NCI-H82 treated with DMSO at 0.1 percent for 48 hours (cell line): Measurements from ENCODE around the gene WDR81.
"Not testable (repeated sequence)": the region's sequence is repeated elsewhere in the genome, so short reads cannot be mapped to it uniquely, and the experiment has no call there.

ENCODE experiments used
- DNase-seq: peaks from one replicate; lab custom pipeline; 2025; ENCODE audit not compliant: unreplicated experiment; lab: John Stamatoyannopoulos, UW

Gene WDR81

DNA sequence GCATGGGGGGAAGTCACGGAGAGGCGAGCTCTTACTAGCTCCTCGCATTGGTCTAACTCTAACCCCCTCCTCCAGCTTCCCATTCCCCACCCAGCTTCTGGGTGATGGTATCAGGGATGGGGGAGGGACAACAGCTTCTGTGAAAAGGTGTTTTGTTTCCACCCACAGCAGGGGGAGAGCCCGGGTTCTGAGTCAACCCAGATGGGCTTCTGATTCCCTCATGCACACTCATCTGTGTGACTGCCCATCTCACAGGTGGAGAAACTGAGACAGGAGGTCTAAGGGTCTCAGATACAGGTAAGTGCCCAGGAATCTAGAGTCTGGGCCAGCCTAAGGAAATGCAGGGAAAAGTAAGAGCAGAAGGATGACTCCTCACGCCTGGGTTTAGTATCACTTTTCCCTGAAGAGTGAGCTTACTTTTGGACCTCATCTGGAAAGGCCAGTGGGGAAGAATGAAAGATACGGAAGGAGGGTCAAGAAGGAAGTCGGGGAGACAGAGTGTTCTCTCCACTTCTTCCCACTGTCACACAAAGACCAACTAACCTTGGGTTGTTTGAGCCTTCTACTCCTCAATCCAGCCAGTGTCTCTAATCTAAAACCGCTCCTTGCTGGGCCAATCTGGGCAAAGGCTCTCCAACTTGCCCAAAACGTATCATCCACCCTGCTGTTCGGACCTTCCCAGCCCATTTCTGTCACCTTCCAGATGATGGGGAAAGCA is 11.2 kb upstream of the WDR81 start:
- DNase-seq, result no peak

DNA sequence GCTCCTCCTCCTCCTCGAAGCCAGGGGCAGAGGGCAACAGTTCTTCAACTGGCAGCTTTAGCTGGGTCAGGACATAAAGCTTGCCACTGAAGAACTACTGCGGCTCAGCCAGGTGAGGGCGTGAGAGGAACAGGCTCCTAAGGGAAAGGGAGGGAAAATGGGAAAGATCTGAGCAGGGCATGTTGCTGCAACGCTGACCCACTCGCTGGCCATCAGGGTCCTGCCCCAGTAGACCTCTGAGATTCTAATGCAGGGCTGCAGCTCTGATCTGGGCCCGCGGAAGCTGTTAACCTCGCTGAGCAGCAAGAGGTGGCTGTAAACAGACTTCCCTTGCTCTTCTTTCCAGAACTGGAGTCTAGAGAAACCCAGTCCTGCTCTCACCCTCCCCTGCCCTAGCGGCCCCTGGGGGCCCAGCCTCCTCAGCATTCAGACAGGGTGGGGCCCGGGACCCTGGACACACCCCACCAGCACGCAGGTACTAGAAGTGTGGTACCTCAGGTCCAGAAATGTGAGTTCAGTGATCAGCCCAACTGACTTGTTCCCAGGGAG is 10.6 kb upstream of the WDR81 start:
- DNase-seq, result peak; percentile 68

DNA sequence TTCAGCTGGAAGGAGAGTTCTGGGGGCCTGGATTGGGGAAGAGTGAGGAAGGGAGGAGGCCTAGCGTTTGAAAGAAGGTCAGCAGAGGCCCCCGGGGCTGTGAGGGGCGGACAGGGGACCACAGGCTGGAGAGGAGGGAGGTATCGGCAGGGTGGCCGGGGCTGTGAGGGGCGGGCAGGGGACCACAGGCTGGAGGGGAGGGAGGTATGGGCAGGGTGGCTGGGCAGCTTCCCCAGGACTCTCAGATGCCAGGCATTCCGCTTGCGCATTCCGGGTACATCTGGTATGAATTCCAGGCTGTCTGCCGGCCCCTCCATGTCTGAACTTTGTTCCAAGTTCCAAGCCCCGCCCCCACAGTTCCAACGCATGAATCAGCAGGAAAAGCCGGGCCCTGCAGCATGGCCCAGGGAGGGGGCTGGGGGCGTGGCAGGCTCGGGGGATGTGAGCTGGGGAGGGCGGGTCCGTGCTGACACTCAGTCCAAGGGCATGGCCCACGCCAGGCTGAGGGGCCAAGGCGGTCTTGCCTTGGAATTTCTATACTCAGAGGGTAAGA is 10.0 kb upstream of the WDR81 start:
- peak; percentile 75 for DNase-seq

DNA sequence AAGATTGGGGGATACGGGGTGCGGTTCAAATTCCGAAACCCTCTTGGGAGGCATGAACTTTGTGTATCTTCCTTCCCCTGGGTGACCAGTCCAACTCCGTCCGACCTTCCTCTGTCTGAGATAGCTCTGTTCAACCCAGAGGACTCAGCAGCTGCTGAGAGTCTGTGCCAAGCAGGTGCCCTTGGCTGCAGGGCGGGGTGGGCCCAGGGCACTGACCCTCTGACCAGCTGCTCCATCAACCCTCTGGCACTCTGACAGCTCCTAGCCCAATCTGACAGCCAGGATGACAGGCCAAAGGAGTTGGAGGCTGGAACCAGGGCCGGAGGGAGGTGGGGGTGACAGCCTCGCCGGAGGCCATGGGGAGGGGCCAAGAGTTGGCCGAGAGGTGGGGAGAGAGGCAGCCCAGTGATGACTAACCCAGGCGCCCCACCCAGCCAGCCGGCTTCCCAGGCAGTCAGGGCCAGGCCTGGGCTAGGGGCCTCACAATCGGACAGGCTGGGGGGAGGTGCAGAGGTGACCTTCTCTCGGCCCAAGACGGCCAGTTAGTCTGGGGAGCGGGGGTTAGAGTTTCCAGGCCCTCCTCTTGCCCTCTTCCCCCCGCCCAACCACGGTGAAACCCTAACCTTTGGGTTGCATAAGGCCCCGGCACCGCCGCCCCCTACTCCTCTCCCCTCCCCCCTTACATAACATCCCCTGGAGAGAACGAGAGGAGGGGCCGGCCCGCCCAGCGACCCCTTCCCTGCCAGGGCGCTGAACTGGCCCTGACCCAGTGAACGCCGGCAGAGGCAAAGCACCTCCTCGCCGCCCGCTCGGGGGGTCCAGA is 9.3 kb upstream of the WDR81 start:
- no peak for DNase-seq

DNA sequence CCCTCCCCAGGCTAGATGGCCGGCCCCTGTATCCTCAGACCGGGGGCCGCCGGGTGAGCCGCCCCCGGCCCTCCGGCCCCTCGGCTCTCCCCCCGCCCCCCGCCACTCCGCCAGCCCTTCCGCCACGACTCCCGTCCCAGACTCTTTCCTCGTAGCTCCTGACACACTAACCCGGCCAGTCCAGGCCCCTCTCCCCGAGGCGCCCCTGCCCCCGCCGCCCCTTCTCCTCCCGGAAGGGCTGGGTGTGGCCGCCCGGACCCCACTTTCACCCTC is 8.8 kb upstream of the WDR81 start:
- DNase-seq, result no peak

DNA sequence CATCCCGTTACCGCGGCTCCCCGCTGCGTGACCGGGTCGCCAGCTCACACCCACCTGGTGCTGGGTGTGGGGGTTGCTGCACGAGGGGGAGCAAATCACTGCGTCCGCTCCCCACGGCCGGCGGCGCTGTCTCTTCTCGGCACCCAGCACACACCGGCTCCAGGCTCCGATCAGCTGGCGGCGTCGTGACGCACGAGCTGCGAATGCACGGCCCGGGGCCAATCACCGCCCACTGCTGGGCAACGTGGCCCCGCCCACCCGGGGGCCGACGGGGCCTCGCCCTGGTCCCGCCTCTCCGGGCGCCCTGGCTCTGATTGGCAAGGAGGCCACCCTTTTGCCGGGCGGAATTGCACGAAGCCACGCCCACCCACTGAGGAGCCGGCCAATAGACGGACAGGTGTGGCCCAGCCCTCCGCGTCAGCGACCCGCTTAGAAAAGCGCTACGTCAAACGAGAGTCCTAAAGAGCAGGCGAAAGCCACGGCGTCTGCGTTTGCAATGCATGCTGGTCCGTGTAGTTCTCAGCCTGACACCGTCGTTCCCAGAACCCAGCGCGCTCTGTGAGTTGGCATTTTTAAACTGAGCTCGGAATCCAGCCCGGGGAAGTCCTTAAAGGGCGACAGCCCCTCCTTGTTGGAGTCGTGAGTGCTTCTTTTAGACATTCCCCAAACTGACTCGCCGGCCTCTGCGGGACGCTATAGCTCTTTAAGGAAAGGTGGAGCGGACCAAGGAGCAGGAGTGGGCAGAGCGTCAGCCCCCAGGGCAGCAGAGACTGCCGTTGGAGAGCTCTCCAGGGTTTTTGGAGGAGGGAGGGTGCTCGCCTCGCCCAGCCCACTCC is 8.2 kb upstream of the WDR81 start:
- peak; percentile 100 for DNase-seq

DNA sequence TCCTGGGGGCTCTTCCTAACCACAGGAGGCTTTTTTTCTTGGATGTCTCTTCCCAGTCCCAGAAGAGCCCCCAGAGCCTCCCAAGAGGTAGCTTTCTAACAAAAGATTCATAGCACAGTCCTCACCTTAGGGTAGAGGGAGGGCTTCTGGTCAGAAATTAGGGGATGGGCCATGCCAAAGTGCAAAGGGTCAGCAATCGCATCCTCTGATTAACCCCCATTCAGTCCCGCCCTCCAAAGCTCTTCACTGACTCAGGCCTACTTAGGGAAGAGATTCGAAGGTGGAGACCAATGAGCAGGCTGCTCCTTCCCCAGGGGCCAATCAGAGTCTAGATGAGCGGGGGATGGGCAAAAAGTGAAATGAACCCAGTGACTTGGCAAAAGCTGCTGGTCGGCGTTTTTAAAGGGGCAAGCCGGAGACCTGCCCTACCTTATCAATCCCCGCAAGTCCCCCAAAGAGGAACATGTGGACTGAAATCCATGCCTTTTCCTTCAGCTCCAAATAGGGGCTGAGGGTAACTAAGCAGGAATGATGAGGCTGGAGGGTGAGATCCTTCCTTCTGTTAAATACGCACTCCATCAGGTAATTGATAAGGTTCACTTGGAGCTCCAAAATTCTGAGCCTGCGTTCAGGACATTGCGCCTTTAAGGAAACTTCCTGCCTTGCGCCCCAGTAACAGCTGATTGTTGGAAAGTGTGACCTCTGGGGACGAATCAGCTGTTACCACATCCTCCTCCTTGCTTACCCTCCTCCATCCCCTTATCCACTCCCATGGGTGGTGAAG is 7.4 kb upstream of the WDR81 start:
- DNase-seq, result peak; percentile 100

DNA sequence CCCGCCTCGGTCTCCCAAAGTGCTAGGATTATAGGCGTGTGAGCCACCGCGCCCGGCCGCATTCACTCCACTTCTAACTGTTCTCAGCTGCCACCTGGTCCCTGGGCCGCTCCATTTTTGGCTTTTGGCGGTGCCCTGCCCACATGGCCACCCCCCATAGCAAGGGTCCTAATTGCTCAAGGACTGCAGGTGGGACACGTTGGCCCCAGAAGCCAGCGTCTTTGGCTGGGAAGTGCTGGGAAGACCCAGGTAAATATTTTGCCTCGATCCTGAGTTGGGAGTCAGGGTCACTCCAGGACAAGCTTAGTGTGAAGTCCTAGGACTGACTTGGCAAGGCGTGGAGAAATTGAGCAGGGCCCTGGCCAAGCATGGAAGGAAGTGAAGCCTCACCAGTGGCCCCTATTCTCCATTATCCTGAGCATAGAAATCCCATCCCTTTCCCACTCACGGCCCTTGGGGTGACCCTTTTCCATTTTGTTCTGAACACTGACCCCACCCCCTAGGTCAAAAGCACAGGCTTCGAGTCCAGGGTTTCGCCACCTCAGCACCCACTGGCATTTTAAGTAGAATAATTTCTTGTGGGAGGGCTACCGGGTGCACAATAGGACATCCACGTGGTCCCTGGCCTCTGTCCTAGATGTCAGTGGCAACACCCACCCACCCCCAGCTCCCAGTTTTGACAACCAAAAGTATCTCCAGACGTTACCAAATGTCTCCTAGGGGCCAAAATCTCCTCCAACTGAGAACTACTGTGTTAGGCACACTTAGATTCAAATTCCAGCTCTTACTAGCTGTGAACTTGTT is 5.9 kb upstream of the WDR81 start:
- DNase-seq, result no peak

DNA sequence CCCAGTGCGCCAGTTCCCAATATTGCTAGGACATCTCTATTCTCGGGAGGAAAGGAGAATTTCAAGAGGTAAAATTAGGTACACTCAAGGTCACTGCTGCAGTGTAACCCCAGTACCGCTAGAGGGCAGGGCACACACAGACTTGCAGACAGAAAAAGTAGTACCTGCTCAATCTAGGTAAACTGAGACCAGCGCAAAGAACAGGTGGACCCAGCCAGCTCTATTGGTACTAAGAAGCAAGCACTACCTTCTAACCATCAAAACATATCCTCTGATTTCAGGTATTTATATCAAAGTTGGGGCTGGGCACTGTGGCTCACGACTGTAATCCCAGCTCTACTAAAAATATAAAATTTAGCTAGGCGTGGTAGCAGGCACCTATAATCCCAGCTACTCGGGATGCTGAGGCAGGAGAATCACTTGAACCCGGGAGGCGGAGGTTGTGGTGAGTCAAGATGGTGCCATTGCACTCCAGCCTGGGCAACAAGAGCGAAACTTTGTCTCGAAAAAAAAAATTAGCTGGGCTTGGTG is 3.6 kb upstream of the WDR81 start:
- peak; percentile 45 for DNase-seq

DNA sequence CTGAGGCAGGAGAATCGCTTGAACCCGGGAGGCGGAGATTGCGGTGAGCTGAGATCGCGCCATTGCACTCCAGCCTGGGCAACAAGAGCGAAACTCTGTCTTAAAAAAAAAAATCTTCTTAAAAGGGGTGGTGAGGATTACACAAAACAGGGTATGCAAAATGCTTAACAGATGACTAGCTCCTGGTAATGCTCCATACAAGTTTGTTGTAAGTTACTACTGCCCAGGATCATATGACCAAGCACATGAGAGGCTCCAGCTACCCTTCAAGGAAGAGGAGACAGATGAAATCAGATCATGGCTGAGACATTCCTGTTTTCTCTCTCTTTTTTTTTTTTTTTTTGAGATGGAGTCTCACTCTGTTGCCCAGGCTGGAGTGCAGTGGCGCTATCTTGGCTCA is 2.5 kb upstream of the WDR81 start:
- not testable (repeated sequence) for DNase-seq

DNA sequence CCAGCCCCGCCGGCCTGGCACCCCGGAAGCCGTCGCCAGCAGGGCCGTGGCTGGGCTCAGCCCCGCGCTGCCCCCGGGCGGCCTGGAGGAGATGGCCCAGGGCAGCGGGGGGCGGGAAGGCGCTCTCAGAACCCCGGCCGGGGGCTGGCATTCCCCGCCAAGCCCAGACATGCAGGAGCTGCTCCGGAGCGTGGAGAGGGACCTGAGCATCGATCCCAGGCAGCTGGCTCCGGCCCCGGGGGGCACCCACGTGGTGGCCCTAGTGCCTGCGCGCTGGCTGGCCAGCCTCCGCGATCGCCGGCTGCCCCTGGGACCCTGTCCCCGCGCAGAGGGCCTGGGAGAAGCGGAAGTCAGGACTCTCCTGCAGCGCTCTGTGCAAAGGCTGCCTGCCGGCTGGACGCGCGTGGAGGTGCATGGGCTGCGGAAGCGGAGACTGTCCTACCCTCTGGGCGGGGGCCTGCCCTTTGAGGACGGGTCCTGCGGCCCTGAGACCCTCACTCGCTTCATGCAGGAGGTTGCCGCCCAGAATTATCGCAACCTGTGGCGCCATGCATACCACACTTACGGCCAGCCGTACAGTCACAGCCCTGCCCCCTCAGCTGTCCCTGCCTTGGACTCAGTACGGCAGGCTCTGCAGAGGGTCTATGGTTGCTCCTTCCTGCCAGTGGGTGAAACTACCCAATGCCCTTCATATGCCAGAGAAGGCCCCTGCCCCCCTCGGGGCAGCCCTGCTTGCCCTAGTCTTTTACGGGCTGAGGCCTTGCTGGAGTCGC is 551 bp downstream of the WDR81 start:
- no peak for DNase-seq

DNA sequence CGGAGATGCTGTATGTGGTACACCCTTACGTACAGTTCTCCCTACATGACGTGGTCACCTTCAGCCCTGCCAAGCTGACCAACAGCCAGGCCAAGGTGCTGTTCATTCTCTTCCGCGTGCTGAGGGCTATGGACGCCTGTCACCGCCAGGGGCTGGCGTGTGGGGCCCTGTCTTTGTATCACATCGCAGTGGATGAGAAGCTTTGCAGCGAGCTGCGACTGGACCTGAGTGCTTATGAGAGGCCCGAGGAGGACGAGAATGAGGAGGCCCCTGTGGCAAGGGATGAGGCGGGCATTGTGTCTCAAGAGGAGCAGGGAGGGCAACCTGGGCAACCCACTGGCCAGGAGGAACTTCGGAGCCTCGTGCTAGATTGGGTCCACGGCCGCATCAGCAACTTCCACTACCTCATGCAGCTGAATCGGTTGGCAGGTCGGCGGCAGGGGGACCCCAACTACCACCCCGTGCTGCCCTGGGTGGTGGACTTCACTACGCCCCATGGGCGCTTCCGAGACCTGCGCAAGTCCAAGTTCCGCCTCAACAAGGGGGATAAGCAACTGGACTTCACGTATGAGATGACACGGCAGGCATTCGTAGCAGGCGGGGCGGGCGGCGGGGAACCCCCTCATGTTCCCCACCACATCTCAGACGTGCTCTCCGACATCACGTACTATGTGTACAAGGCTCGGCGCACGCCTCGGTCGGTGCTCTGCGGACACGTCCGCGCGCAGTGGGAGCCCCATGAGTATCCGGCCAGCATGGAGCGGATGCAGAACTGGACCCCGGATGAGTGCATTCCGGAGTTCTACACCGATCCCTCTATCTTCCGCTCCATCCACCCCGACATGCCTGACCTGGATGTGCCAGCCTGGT is 1.4 kb downstream of the WDR81 start:
- no peak for DNase-seq

DNA sequence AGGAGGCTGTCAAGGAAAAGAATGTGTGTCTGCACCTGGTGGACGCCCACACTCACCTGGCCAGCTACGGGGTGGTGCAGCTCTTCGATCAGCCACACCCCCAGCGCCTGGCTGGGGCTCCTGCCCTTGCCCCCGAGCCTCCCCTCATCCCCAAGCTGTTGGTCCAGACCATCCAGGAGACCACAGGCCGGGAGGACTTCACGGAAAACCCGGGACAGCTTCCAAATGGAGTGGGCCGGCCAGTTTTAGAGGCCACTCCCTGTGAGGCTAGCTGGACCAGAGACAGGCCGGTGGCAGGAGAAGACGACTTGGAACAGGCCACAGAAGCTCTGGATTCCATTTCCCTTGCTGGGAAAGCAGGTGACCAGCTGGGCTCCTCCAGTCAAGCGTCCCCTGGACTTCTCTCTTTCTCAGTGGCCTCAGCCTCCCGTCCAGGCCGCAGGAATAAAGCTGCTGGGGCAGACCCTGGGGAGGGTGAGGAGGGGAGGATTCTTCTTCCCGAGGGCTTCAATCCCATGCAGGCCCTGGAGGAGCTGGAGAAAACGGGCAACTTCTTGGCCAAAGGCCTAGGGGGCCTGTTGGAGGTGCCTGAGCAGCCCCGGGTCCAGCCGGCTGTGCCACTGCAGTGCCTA is 2.2 kb downstream of the WDR81 start:
- DNase-seq, result no peak

DNA sequence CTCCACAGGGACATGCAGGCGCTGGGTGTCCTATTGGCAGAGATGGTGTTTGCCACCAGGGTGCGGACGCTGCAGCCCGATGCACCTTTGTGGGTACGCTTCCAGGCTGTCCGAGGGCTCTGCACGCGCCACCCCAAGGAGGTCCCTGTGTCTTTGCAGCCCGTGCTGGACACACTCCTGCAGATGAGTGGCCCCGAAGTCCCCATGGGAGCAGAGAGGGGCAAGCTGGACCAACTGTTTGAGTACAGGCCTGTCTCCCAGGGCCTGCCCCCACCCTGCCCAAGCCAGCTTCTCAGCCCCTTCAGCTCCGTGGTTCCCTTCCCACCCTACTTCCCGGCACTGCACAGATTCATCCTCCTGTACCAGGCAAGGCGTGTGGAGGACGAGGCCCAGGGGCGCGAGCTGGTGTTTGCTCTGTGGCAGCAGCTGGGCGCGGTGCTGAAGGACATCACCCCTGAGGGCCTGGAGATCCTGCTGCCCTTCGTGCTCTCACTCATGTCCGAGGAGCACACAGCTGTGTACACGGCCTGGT is 2.8 kb downstream of the WDR81 start:
- DNase-seq, result no peak

DNA sequence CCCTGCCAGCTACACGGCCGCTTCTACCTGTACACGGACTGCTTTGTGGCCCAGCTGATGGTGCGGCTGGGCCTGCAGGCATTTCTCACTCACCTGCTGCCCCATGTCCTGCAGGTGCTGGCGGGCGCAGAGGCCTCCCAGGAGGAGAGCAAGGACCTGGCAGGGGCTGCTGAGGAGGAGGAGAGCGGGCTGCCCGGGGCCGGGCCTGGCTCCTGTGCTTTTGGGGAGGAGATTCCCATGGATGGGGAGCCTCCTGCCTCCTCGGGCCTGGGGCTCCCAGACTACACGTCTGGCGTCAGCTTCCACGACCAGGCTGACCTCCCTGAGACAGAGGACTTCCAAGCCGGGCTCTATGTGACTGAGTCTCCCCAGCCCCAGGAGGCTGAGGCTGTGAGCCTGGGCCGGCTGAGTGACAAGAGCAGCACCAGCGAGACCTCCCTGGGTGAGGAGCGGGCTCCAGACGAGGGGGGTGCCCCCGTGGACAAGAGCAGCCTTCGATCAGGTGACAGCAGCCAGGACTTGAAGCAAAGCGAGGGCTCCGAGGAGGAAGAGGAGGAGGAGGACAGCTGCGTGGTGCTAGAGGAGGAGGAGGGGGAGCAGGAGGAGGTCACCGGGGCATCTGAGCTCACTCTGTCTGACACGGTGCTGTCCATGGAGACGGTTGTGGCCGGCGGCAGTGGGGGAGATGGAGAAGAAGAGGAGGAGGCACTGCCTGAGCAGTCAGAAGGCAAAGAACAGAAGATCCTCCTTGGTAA is 3.5 kb downstream of the WDR81 start:
- no peak for DNase-seq

DNA sequence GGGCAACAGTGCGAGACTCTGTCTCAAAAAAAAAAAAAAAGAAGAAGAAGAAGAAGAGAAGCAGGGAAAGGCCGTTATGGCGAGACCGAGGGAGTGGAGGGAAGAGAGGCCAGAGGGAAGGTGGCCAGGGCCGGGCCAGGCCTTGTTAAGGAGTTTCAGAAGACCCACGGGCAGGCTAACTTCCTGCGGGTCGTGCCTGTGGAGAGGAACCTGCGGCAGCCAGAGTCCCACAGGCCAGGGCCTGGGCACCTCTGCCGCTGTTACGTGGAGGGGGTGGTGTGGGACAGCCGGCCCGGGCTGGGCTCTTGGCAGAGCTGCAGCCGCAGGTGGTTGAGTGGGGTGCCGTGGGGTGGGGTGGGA is 5.4 kb downstream of the WDR81 start:
- no peak for DNase-seq
